Fibroblast of lung (primary cell): ENCODE data around the gene FMO4.

Experiments used
- CTCF ChIP-seq, 2 donors: IDR thresholded peaks in 1 of 2; conservative IDR thresholded peaks in 1 of 2; 1 replicate in 1 of 2; 2 replicates in 1 of 2; pipeline ENCODE4 v1.5.1; 2011 to 2012; ENCODE audit warnings: low read length in 2 of 2, control low read depth in 1 of 2, inconsistent platforms in 1 of 2, low read depth in 1 of 2, mild to moderate bottlenecking in 1 of 2
- EZH2 ChIP-seq: IDR thresholded peaks from 2 replicates; pipeline ENCODE4 v1.5.1; 2012; ENCODE audit warnings: low read length, control low read depth, mild to moderate bottlenecking; ENCODE audit errors: missing control alignments

GRCh38 chr1:171389171-171389570, 75.2 kb downstream of the FMO4 start:
- no peak for TF ChIP-seq CTCF (conservative IDR thresholded peaks at IDR 0.05 in 1 of 2, IDR thresholded peaks at IDR 0.05 in 1 of 2; ENCODE audit: low read depth in 1 of 2, low read length in 2 of 2)
- no peak for TF ChIP-seq EZH2
